H1 (cell line): ENCODE data around the gene HDAC9.

Source experiments
- CREB1 ChIP-seq: IDR thresholded peaks from 2 replicates; pipeline ENCODE4 v1.6.1; 2012; ENCODE audit warnings: inconsistent platforms
- CTCF ChIP-seq, 3 experiments: IDR thresholded peaks; 1 replicate in 2 of 3; 2 replicates in 1 of 3; pipeline versions ENCODE4 v1.5.1 to v1.6.1; 2011; ENCODE audit warnings: low read length in 3 of 3, mild to moderate bottlenecking in 3 of 3, inconsistent platforms in 2 of 3, low read depth in 1 of 3, moderate library complexity in 1 of 3; ENCODE audit not compliant: insufficient read depth in 1 of 3; ENCODE audit errors: control extremely low read depth in 1 of 3
- SAP30 ChIP-seq: fragments of 300-600 bp; sonication (generic); IDR thresholded peaks from 2 replicates; pipeline ENCODE4 v1.7.1; 2012; ENCODE audit warnings: low read length, moderate library complexity, mild to moderate bottlenecking, inconsistent platforms; ENCODE audit not compliant: insufficient read depth, insufficient replicate concordance
- ZNF274 ChIP-seq: IDR thresholded peaks from 2 replicates; pipeline ENCODE4 v1.7.0; 2012; ENCODE audit warnings: low read length, borderline replicate concordance; ENCODE audit errors: extremely low read depth

DNA sequence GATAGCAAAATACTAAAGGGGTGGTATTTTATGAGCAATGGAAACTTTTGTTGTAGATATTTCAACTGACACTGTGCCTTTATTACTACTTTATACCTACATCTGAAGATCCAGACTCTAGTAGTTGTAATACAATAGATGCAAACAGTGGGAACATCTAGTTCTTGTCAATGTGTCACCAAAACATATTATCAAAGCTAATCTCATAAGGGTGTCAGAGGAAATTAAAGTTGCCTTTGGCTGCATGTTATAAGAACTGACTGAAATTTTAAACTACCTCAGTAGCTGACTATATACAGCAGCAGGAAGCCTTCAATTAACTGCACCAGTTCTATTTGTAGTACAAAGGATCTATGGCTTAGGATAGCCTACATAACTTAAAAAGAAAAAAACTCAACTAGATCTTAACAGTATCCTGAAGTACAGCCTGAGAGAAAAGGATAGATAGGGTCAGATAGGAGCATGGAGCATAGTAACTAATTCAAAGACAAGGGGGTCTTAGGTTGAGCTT is 30.9 kb downstream of the HDAC9 start:
- no peak for TF ChIP-seq CTCF (IDR thresholded peaks at IDR 0.05; ENCODE audit: control extremely low read depth in 1 of 3, insufficient read depth in 1 of 3, low read depth in 1 of 3, low read length in 3 of 3)
- no peak for TF ChIP-seq SAP30
- no peak for TF ChIP-seq CREB1
- TF ChIP-seq ZNF274 = no peak
